NCI-H748 (cell line): ENCODE measurements around the gene RNF167.

Experiments
- DNase-seq: peaks from one replicate; lab custom pipeline; 2025; ENCODE audit not compliant: unreplicated experiment; lab: John Stamatoyannopoulos, UW

The RNF167 gene

GRCh38 chr17:4938688-4939545, 1.2 kb upstream of the RNF167 start:
- peak; percentile 54 for DNase-seq

- peak; percentile 62 for DNase-seq
Measured at GRCh38 chr17:4939546-4939795, 597 bp upstream of the RNF167 start.

- DNase-seq: no peak
Measured at GRCh38 chr17:4940555-4941318, 669 bp downstream of the RNF167 start.

GRCh38 chr17:4941319-4941610, 1.2 kb downstream of the RNF167 start:
- no peak for DNase-seq

- no peak for DNase-seq
Measured at GRCh38 chr17:4942760-4943508, 2.9 kb downstream of the RNF167 start.

GRCh38 chr17:4944163-4944553, 4.1 kb downstream of the RNF167 start:
- no peak for DNase-seq

- no peak for DNase-seq
Measured at GRCh38 chr17:4944554-4945175, 4.6 kb downstream of the RNF167 start.

GRCh38 chr17:4945176-4945943, 5.3 kb downstream of the RNF167 start:
- no peak for DNase-seq

- DNase-seq: no peak
Measured at GRCh38 chr17:4945944-4946280, 5.8 kb downstream of the RNF167 start.

GRCh38 chr17:4946312-4946976, 6.4 kb downstream of the RNF167 start:
- no peak for DNase-seq

- DNase-seq: peak; percentile 56
Measured at GRCh38 chr17:4947010-4947410, 6.9 kb downstream of the RNF167 start.

- DNase-seq: peak; percentile 66
Measured at GRCh38 chr17:4947411-4948165, 7.5 kb downstream of the RNF167 start.

- DNase-seq: peak; percentile 91
Measured at GRCh38 chr17:4948166-4948930, 8.3 kb downstream of the RNF167 start, which contains the start of gene PFN1. Gene PFN1 (minus strand): TSS chr17:4948530. CDS start chr17:4948394, 136 bp downstream.

- DNase-seq: peak; percentile 94
Measured at GRCh38 chr17:4948931-4949320, 8.9 kb downstream of the RNF167 start.

- peak; percentile 88 for DNase-seq
Measured at GRCh38 chr17:4949321-4950074, 9.4 kb downstream of the RNF167 start.

GRCh38 chr17:4950075-4950745, 10.1 kb downstream of the RNF167 start:
- DNase-seq: no peak

GRCh38 chr17:4950746-4951204, 10.7 kb downstream of the RNF167 start, which contains the start of gene ENO3:
Gene ENO3 (plus strand): TSS chr17:4951119. CDS start chr17:4951830, 711 bp downstream.
- DNase-seq: peak; percentile 57
